Prostate gland (tissue), 2 donors: ENCODE data around the gene SLC8A2.

Experiments
- CTCF ChIP-seq, 4 experiments: fragments of 200-600 bp in 2 of 4; fragments of 450-650 bp in 2 of 4; sonication (generic) in 2 of 4; IDR thresholded peaks; 1 replicate in 3 of 4; 2 replicates in 1 of 4; pipeline ENCODE4 v1.5.1; 2016 to 2019; ENCODE audit warnings: antibody characterized with exemption in 4 of 4, mild to moderate bottlenecking in 2 of 4, moderate library complexity in 2 of 4
- POLR2AphosphoS5 ChIP-seq: sonication (generic); formaldehyde crosslinking; IDR thresholded peaks from one replicate; pipeline ENCODE4 v1.6.1; 2017; ENCODE audit warnings: antibody characterized with exemption

- no peak for TF ChIP-seq CTCF (IDR thresholded peaks at IDR 0.05)
- TF ChIP-seq POLR2AphosphoS5 = no peak
Observed at GRCh38 chr19:47380559-47380958, 91.1 kb downstream of the SLC8A2 start.
